Activated CD4-positive, alpha-beta T cell treated with anti-CD3 and anti-CD28 coated beads, Interleukin-2, amount 10 ng/mL, durations not matched to agents 24 days and 14 days (primary cell): ENCODE data around the gene SDR39U1. TPM values are rescaled to one million over a fixed set of nuclear protein-coding genes. Genes with fewer than 3 reads are reported as not detected.

ENCODE experiments used
- total RNA-seq: library from RNA; stranded (reverse); gene quantifications from 2 replicates; pipeline ENCODE4 v1.2.3, GENCODE V29; 2022

Gene SDR39U1
- total RNA-seq, 1 donor from 2014 or later: 49.7 TPM

Other genes starting within 250 kb of the SDR39U1 start
- 35.1 and 36.4 TPM in 2 replicates for gene TM9SF1, start 247.3 kb downstream of the SDR39U1 start, total RNA-seq
- gene TSSK4, start 237.1 kb downstream of the SDR39U1 start, total RNA-seq: 0.26 and 0.36 TPM in 2 replicates
- 88.0 and 89.9 TPM in 2 replicates for gene CHMP4A, start 229.3 kb downstream of the SDR39U1 start, total RNA-seq
- gene MDP1, start 226.7 kb downstream of the SDR39U1 start, total RNA-seq: 11.6 and 13.5 TPM in 2 replicates
- gene NEDD8, start 210.4 kb downstream of the SDR39U1 start, total RNA-seq: 188 and 190 TPM in 2 replicates
- gene GMPR2, start 209.8 kb downstream of the SDR39U1 start, total RNA-seq: 32.4 and 42.8 TPM in 2 replicates
- gene TINF2, start 200.2 kb downstream of the SDR39U1 start, total RNA-seq: 87.1 and 93.6 TPM in 2 replicates
- gene TGM1, start 179.6 kb downstream of the SDR39U1 start, total RNA-seq: 5.1 and 6.2 TPM in 2 replicates
- gene RABGGTA, start 171.2 kb downstream of the SDR39U1 start, total RNA-seq: 49.6 and 51.1 TPM in 2 replicates
- gene DHRS1, start 143.0 kb downstream of the SDR39U1 start, total RNA-seq: 10.1 and 10.3 TPM in 2 replicates
- 48.3 and 52.2 TPM in 2 replicates for gene NOP9, start 142.9 kb downstream of the SDR39U1 start, total RNA-seq
- 21.8 and 22.2 TPM in 2 replicates for gene CIDEB, start 134.8 kb downstream of the SDR39U1 start, total RNA-seq
- 9.6 and 11.0 TPM in 2 replicates for gene LTB4R2, start 132.6 kb downstream of the SDR39U1 start, total RNA-seq
- 12.2 and 14.2 TPM in 2 replicates for gene LTB4R, start 131.3 kb downstream of the SDR39U1 start, total RNA-seq
- gene ADCY4, start 107.7 kb downstream of the SDR39U1 start, total RNA-seq: 1.6 and 2.8 TPM in 2 replicates
- 12.0 and 13.9 TPM in 2 replicates for gene RIPK3, start 102.8 kb downstream of the SDR39U1 start, total RNA-seq
- not detected in 2 replicates for gene NFATC4, start 74.6 kb downstream of the SDR39U1 start, total RNA-seq
- gene NYNRIN, start 43.8 kb downstream of the SDR39U1 start, total RNA-seq: not detected in 2 replicates
- 4.5 and 7.4 TPM in 2 replicates for gene CBLN3, start 13.1 kb downstream of the SDR39U1 start, total RNA-seq
- 63.0 and 65.4 TPM in 2 replicates for gene KHNYN, start 12.8 kb downstream of the SDR39U1 start, total RNA-seq
- not detected in 2 replicates for gene CMA1, start 65.5 kb upstream of the SDR39U1 start, total RNA-seq
- not detected in 2 replicates for gene CTSG, start 133.5 kb upstream of the SDR39U1 start, total RNA-seq
- gene GZMH, start 166.9 kb upstream of the SDR39U1 start, total RNA-seq: 24.3 and 25.2 TPM in 2 replicates
- 4,455 and 4,487 TPM in 2 replicates for gene GZMB, start 191.4 kb upstream of the SDR39U1 start, total RNA-seq